SH-SY5Y (cell line): Measurements from ENCODE around the gene GPATCH4.

Source experiments
- GATA2 ChIP-seq: IDR thresholded peaks from 2 replicates; pipeline ENCODE4 v1.6.1; 2011; ENCODE audit warnings: mild to moderate bottlenecking, low read depth, low read length
- GATA3 ChIP-seq: IDR thresholded peaks from 2 replicates; pipeline ENCODE4 v1.6.1; 2011; ENCODE audit warnings: low read depth, mild to moderate bottlenecking, low read length, moderate library complexity

GRCh38 chr1:156559086-156559796 is 42.0 kb downstream of the GPATCH4 start:
- no peak for TF ChIP-seq GATA2
- no peak for TF ChIP-seq GATA3
